ENCODE data around the gene RGS7.

RGS7 gene

DNA sequence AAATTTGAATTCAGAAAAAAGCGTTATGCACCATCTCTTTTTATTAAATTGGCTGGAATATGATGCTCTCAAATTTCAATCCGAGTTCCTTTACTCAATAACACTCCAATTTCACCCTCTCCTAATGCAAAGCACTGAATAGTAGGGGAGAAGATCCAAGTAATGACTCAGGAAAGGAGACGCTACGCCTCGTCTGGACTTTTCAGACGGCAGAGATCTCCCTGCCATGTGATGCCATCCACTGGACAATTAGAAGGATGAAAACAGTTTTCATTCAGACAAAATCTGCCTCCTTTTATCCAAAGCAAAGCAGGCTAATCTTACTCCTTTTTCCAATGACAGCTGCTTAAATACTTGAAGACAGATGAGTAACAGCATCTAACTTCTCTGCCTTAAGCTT is 502.6 kb downstream of the RGS7 start:
- TF ChIP-seq, protein P1, sequence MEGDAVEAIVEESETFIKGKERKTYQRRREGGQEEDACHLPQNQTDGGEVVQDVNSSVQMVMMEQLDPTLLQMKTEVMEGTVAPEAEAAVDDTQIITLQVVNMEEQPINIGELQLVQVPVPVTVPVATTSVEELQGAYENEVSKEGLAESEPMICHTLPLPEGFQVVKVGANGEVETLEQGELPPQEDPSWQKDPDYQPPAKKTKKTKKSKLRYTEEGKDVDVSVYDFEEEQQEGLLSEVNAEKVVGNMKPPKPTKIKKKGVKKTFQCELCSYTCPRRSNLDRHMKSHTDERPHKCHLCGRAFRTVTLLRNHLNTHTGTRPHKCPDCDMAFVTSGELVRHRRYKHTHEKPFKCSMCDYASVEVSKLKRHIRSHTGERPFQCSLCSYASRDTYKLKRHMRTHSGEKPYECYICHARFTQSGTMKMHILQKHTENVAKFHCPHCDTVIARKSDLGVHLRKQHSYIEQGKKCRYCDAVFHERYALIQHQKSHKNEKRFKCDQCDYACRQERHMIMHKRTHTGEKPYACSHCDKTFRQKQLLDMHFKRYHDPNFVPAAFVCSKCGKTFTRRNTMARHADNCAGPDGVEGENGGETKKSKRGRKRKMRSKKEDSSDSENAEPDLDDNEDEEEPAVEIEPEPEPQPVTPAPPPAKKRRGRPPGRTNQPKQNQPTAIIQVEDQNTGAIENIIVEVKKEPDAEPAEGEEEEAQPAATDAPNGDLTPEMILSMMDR (conservative IDR thresholded peaks at IDR 0.05), result no peak

DNA sequence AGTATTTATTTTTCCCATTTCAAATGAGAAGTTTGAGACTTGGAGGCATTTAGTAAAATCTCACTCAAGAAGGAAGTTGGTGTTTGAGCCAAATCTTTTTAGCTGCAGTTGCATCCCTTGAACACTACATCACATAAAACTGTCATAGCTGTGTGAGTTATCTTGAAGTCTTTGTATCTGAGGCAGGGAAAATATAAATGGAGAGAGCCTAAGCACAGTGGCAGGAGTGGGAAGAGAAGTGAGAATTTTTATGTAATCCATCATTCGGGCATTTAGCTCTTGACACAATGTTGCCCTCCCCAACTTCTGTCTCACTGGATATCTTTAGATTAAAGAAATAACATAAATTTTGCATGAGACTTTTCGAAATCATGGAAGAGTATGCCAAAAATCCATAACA is 509.7 kb downstream of the RGS7 start:
- TF ChIP-seq, protein P1 (conservative IDR thresholded peaks at IDR 0.05), result no peak

More for the DNA sequence above, 502.6 kb downstream of the RGS7 start:
- H3K27ac ChIP-seq, result no peak overlapping the region

DNA sequence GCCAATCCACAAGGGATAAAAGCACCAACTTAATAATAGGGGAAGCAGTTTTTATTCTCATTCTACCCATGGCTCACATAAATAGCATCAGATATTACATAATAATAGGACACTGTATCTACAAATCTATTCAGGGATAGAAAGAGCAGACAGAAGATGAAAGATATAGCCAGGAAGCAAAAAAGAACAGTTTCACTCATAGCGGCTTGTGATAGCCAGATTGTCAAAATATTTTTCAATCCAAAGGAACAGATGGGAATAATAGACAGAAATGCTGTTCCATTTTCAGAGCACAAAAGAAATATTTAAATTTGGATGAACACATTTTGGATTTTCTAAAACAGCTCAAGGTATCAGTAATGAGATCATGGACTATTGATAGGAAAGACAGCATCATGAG is 512.5 kb downstream of the RGS7 start:
- H3K27ac ChIP-seq, result no peak overlapping the region
- TF ChIP-seq, protein P1 (conservative IDR thresholded peaks at IDR 0.05), result no peak

More for the DNA sequence above, 509.7 kb downstream of the RGS7 start:
- H3K27ac ChIP-seq, result no peak overlapping the region

DNA sequence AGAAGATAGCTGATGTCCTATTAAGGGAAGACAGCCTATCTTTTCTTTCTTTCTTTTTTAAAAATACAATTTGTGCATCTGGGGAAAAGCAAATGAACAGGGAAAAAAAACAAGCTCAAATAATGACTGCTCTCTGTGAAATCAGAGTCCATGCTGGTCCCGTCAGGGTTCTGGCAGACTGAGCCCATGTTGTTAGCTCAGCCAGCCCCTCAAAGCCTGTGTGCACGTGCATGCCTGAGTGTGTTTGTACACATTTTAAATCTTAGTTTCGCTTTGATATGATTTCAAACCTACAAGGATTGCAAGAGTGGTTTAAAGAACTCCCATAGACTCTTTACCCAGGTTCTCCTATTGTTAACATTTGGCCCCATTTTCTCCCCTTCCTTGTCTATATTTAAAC is 513.2 kb downstream of the RGS7 start:
- no peak overlapping the region for H3K27ac ChIP-seq
- TF ChIP-seq, protein P1 (conservative IDR thresholded peaks at IDR 0.05), result no peak

DNA sequence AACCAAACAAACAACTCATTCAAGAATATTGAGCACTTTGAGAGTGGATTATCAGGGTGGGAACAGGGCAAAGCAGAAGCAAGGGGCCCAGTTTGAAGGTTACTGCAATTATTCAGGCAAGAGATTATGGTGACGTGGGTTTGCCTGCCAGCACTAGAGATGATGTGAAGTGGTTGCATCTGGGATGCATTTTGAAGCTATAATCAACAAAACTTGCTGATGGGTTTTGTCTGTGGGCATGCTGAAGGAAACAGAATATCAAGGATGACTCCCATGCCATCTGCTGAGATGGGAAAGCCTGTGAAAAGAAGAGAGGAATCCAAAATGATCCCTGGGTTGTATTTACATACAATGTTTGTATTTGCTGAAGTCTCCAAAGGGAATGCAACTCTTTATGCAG is 520.7 kb downstream of the RGS7 start:
- TF ChIP-seq, protein P1 (conservative IDR thresholded peaks at IDR 0.05), result no peak
- H3K27ac ChIP-seq, result no peak overlapping the region

DNA sequence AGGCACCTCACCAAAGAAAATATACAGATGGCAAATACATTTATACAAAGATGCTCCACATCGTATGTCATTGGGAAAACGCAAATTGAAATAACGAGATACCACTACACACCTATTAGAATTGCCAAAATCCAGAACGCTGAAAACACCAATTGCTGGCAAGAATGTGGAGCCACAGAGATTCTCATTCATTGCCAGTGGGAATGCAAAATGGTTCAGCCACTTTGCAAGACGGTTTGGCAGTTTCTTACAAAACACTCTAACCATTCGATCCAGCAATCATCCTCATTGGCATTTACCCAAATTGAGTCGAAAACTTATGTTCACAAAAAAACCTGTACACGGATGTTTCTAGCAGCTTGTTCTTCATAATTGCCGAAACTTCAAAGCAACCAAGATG is 521.7 kb downstream of the RGS7 start:
- no peak overlapping the region for H3K27ac ChIP-seq
- TF ChIP-seq, protein P1 (conservative IDR thresholded peaks at IDR 0.05), result no peak

DNA sequence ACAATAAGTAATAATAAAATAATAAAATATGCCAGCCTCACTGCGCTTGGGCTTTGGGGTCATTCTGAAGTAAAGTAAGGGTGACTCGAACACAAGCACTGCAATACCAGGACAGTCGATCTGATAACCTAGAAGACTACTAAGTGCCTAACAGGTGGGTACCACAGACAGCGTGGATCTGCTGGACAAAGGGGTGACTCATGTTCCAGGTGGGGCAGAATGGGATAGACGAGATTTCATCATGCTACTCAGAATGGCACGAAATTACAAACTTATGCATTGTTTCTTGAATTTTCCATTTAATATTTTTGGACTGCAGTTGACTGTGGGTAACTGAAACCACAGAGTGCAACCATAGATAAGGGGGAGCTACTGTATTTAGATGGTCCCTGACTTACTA is 523.9 kb downstream of the RGS7 start:
- TF ChIP-seq, protein P1 (conservative IDR thresholded peaks at IDR 0.05), result no peak
- no peak overlapping the region for H3K27ac ChIP-seq

DNA sequence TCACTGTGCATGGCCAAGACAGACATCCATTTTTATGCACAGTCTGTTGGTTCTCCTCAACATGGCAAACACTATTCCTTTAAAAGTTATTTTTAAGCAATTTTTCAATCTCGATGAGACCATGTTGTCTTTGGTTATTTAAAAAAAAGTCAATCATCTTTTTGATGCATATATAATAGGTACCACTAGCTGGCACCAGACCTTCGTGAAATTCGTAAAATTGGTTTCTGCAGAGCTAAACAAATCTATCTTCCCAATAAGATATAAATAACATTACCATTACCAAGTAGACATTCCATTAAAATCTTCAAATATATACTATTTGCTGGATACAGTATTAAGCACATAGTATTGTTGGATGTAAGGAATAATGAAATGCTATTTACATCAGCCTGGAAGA is 525.1 kb downstream of the RGS7 start:
- no peak overlapping the region for H3K27ac ChIP-seq
- TF ChIP-seq, protein P1 (conservative IDR thresholded peaks at IDR 0.05), result peak; percentile 73

Measured in VCaP (cell line).